ENCODE results near the gene DCUN1D4.

The DCUN1D4 gene

GRCh38 chr4:51872283-51872997, 29.5 kb downstream of the DCUN1D4 start:
- peaks cover 40% of the 10 kb centered on the region for H3K36me3 ChIP-seq
- no peak overlapping the region for H3K27ac ChIP-seq
- TF ChIP-seq CTCF (IDR thresholded peaks at IDR 0.05; ENCODE audit: low read depth, low read length): no peak
- no peak overlapping the region for H3K4me3 ChIP-seq (ENCODE audit: low read depth, low read length)
- H3K9me3 ChIP-seq (ENCODE audit: severe bottlenecking): no peaks in the 10 kb centered on the region
- H3K27me3 ChIP-seq (ENCODE audit: insufficient read depth, low read depth, severe bottlenecking): no peaks in the 10 kb centered on the region
- no peak for DNase-seq

DNA sequence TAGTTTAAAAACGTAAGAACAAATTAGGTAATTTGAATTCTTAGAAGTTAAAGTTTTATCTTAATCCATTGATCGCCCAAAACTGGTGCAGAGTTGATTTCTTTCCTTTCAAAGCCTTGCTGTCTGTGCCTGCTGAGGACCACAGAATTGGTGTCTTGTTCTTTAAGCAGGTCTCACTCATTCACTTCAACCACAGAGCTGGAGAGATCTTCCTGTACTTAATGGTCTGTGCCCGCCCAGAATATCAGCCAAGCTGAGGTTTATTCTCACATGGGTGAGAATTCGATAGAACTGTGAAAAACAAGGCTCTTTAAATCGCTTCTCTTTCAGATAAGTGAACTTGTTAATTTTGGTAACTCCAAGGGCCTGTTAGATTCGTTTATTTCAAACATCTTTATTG, 31.6 kb downstream of the DCUN1D4 start:
- no peak overlapping the region for H3K4me3 ChIP-seq (ENCODE audit: low read depth, low read length)
- no peaks in the 10 kb centered on the region for H3K27me3 ChIP-seq (ENCODE audit: insufficient read depth, low read depth, severe bottlenecking)
- no peak for DNase-seq
- no peaks in the 10 kb centered on the region for H3K9me3 ChIP-seq (ENCODE audit: severe bottlenecking)
- TF ChIP-seq CTCF (IDR thresholded peaks at IDR 0.05; ENCODE audit: low read depth, low read length): no peak
- H3K36me3 ChIP-seq: peaks cover 42% of the 10 kb centered on the region
- H3K27ac ChIP-seq: no peak overlapping the region

- Histone ChIP-seq H3K4me3 (ENCODE audit: low read depth, low read length) (no peak overlapping the region), H3K27me3 (ENCODE audit: insufficient read depth, low read depth, severe bottlenecking) (no peaks in the 10 kb centered on the region), H3K9me3 (ENCODE audit: severe bottlenecking) (no peaks in the 10 kb centered on the region), H3K36me3 (peaks cover 37% of the 10 kb centered on the region), H3K27ac (no peak overlapping the region)
- TF ChIP-seq CTCF (IDR thresholded peaks at IDR 0.05; ENCODE audit: low read depth, low read length): no peak
- DNase-seq: no peak
Measured at GRCh38 chr4:51878431-51878830, 35.5 kb downstream of the DCUN1D4 start.

- no peaks in the 10 kb centered on the region for H3K9me3 ChIP-seq (ENCODE audit: severe bottlenecking)
- DNase-seq: no peak
- H3K36me3 ChIP-seq: peaks cover 27% of the 10 kb centered on the region
- no peaks in the 10 kb centered on the region for H3K27me3 ChIP-seq (ENCODE audit: insufficient read depth, low read depth, severe bottlenecking)
- no peak overlapping the region for H3K4me3 ChIP-seq (ENCODE audit: low read depth, low read length)
- TF ChIP-seq CTCF (IDR thresholded peaks at IDR 0.05; ENCODE audit: low read depth, low read length): no peak
- H3K27ac ChIP-seq: no peak overlapping the region
Measured at GRCh38 chr4:51880016-51880915, 37.3 kb downstream of the DCUN1D4 start.

- Histone ChIP-seq H3K27ac (no peak overlapping the region), H3K27me3 (ENCODE audit: insufficient read depth, low read depth, severe bottlenecking) (no peaks in the 10 kb centered on the region), H3K4me3 (ENCODE audit: low read depth, low read length) (no peak overlapping the region), H3K36me3 (peaks cover 26% of the 10 kb centered on the region), H3K9me3 (ENCODE audit: severe bottlenecking) (no peaks in the 10 kb centered on the region)
- no peak for DNase-seq
- TF ChIP-seq CTCF (IDR thresholded peaks at IDR 0.05; ENCODE audit: low read depth, low read length): no peak
Measured at GRCh38 chr4:51884055-51884454, 41.1 kb downstream of the DCUN1D4 start.

Measured in WERI-Rb-1 (cell line).